GM18858 (cell line): ENCODE results near the gene TCERG1L.
"Not testable (repeated sequence)": the region's sequence is repeated elsewhere in the genome, so short reads cannot be mapped to it uniquely, and the experiment has no call there.

ENCODE experiments used
- ATAC-seq: cut with Tn5 transposase; IDR thresholded peaks from one replicate; pipeline ENCODE4 v1.9.1; 2021; ENCODE audit not compliant: unreplicated experiment

TCERG1L gene

GRCh38 chr10:131113165-131113564, 198.4 kb downstream of the TCERG1L start:
- no peak for ATAC-seq

- ATAC-seq: no peak
Measured at GRCh38 chr10:131112691-131113090, 198.8 kb downstream of the TCERG1L start.

- ATAC-seq: no peak
Measured at GRCh38 chr10:131111471-131112080, 199.9 kb downstream of the TCERG1L start.

GRCh38 chr10:131111007-131111406, 200.5 kb downstream of the TCERG1L start:
- ATAC-seq: no peak

- no peak for ATAC-seq
Measured at GRCh38 chr10:131110241-131110783, 201.2 kb downstream of the TCERG1L start.

- no peak for ATAC-seq
Measured at GRCh38 chr10:131109726-131110125, 201.8 kb downstream of the TCERG1L start.

GRCh38 chr10:131109291-131109690, 202.2 kb downstream of the TCERG1L start:
- ATAC-seq: no peak

- ATAC-seq: no peak
Measured at GRCh38 chr10:131107970-131108369, 203.6 kb downstream of the TCERG1L start.

GRCh38 chr10:131102676-131103075, 208.8 kb downstream of the TCERG1L start:
- ATAC-seq: no peak

- no peak for ATAC-seq
Measured at GRCh38 chr10:131102147-131102546, 209.4 kb downstream of the TCERG1L start.

- not testable (repeated sequence) for ATAC-seq
Measured at GRCh38 chr10:131100418-131101410, 210.8 kb downstream of the TCERG1L start.

GRCh38 chr10:131099028-131099726, 212.3 kb downstream of the TCERG1L start:
- ATAC-seq: no peak

GRCh38 chr10:131098416-131098952, 213.0 kb downstream of the TCERG1L start:
- no peak for ATAC-seq

- ATAC-seq: no peak
Measured at GRCh38 chr10:131096031-131096430, 215.5 kb downstream of the TCERG1L start.

- ATAC-seq: no peak
Measured at GRCh38 chr10:131095313-131095580, 216.3 kb downstream of the TCERG1L start.

- no peak for ATAC-seq
Measured at GRCh38 chr10:131094527-131095312, 216.8 kb downstream of the TCERG1L start.

GRCh38 chr10:131093795-131094366, 217.6 kb downstream of the TCERG1L start:
- ATAC-seq: no peak

- ATAC-seq: no peak
Measured at GRCh38 chr10:131093346-131093745, 218.2 kb downstream of the TCERG1L start.

GRCh38 chr10:131092876-131093275, 218.6 kb downstream of the TCERG1L start:
- ATAC-seq: no peak

GRCh38 chr10:131092386-131092785, 219.1 kb downstream of the TCERG1L start:
- ATAC-seq: no peak
